HG03135 (cell line): Measurements from ENCODE around the gene LINC00632.
A peak's percentile ranks its signal among the peaks of the same experiment; 100 is the strongest.
"Not testable (repeated sequence)": the region's sequence is repeated elsewhere in the genome, so short reads cannot be mapped to it uniquely, and the experiment has no call there.

ENCODE experiments used
- ATAC-seq: cut with Tn5 transposase; IDR thresholded peaks from one replicate; pipeline ENCODE4 v1.9.1; 2021; ENCODE audit warnings: mild to moderate bottlenecking, moderate library complexity; ENCODE audit not compliant: unreplicated experiment

Gene LINC00632

GRCh38 chrX:140709421-140709846 is at the start of gene LINC00632:
Gene LINC00632, plus strand, starts transcription at chrX:140709759.
- no peak for ATAC-seq

- no peak for ATAC-seq
These were observed 47.9 kb upstream of the LINC00632 start for GRCh38 chrX:140661643-140662042.

GRCh38 chrX:140664939-140665338 is 44.6 kb upstream of the LINC00632 start:
- ATAC-seq = no peak

GRCh38 chrX:140672840-140673731 is 36.5 kb upstream of the LINC00632 start:
- no peak for ATAC-seq

- ATAC-seq = no peak
These were observed 21.9 kb upstream of the LINC00632 start for GRCh38 chrX:140687706-140688105.

GRCh38 chrX:140691596-140691995 is 18.0 kb upstream of the LINC00632 start:
- ATAC-seq = not testable (repeated sequence)

- ATAC-seq = no peak
These were observed 11.9 kb upstream of the LINC00632 start for GRCh38 chrX:140697618-140698017.

- ATAC-seq = no peak
These were observed 8.1 kb upstream of the LINC00632 start for GRCh38 chrX:140701480-140701879.

- no peak for ATAC-seq
These were observed 1.2 kb downstream of the LINC00632 start for GRCh38 chrX:140710710-140711109.

- no peak for ATAC-seq
These were observed 2.3 kb downstream of the LINC00632 start for GRCh38 chrX:140711894-140712293.

GRCh38 chrX:140712413-140713173 is 3.0 kb downstream of the LINC00632 start:
- no peak for ATAC-seq

- ATAC-seq = no peak
These were observed 3.6 kb downstream of the LINC00632 start for GRCh38 chrX:140713174-140713539.

- no peak for ATAC-seq
These were observed 6.2 kb downstream of the LINC00632 start for GRCh38 chrX:140715787-140716186.

- ATAC-seq = no peak
These were observed 13.7 kb downstream of the LINC00632 start for GRCh38 chrX:140723121-140723715.

- ATAC-seq = no peak
These were observed 14.8 kb downstream of the LINC00632 start for GRCh38 chrX:140724309-140724708.

- no peak for ATAC-seq
These were observed 15.2 kb downstream of the LINC00632 start for GRCh38 chrX:140724736-140725135.

- no peak for ATAC-seq
These were observed 15.9 kb downstream of the LINC00632 start for GRCh38 chrX:140725500-140725899.

- peak; percentile 91 for ATAC-seq
These were observed 24.3 kb downstream of the LINC00632 start for GRCh38 chrX:140733766-140734342.

- no peak for ATAC-seq
These were observed 34.5 kb downstream of the LINC00632 start for GRCh38 chrX:140744085-140744484.

GRCh38 chrX:140756941-140757340 is 47.4 kb downstream of the LINC00632 start:
- ATAC-seq = no peak

GRCh38 chrX:140762061-140762460 is 52.5 kb downstream of the LINC00632 start:
- peak; percentile 78 for ATAC-seq
